HUES64 (cell line): ENCODE results near the gene NMB.
"Not testable (repeated sequence)": the region's sequence is repeated elsewhere in the genome, so short reads cannot be mapped to it uniquely, and the experiment has no call there.

Experiments used
- H3K27ac ChIP-seq: 2 replicates; pipeline ENCODE4 v1.7.0; 2013; ENCODE audit warnings: low read depth, low read length, inconsistent platforms
- H3K27me3 ChIP-seq: 2 replicates; pipeline ENCODE4 v1.6.1; 2013; ENCODE audit warnings: mild to moderate bottlenecking, low read length; ENCODE audit not compliant: insufficient read depth
- H3K36me3 ChIP-seq: 2 replicates; pipeline ENCODE4 v1.6.1; 2013; ENCODE audit warnings: mild to moderate bottlenecking, low read length; ENCODE audit not compliant: insufficient read depth
- H3K4me1 ChIP-seq: 2 replicates; pipeline ENCODE4 v1.6.1; 2013; ENCODE audit warnings: mild to moderate bottlenecking, low read length, moderate library complexity; ENCODE audit not compliant: insufficient read depth
- H3K4me3 ChIP-seq: 2 replicates; pipeline ENCODE4 v1.5.1; 2013; ENCODE audit warnings: mild to moderate bottlenecking, low read length, moderate library complexity
- H3K9ac ChIP-seq: 2 replicates; pipeline ENCODE4 v1.6.1; 2013; ENCODE audit warnings: mild to moderate bottlenecking, low read depth, low read length
- H3K9me3 ChIP-seq: 2 replicates; pipeline ENCODE4 v1.6.1; 2013; ENCODE audit warnings: low read depth, low read length; ENCODE audit not compliant: insufficient read depth
- WGBS: fragments of 150-250, 120-280 bp; methylation state at CpG from one replicate; pipeline ENCODE4 v1.1.7; 2013; ENCODE audit warnings: missing lambda C conversion rate; 5-methylcytosine and 5-hydroxymethylcytosine counted together

NMB gene

GRCh38 chr15:84654689-84655453 lies 3.1 kb downstream of the NMB start:
- H3K36me3 ChIP-seq: peaks cover 26% of the 10 kb centered on the region

GRCh38 chr15:84653910-84654688 lies 3.9 kb downstream of the NMB start, which contains the start of gene WDR73:
TSS of gene WDR73 (minus strand) at chr15:84654283. CDS start at chr15:84654274, 9 bp downstream.
- Histone ChIP-seq H3K9ac (peak within 1 kb of the TSS; percentile 93), H3K9me3 (no peaks in the 10 kb centered on the region), H3K4me1 (0 out of 2 replicates have a peak, but pooled peaks cover 6% of the 10 kb centered on the region), H3K4me3 (peak within 1 kb of the TSS; percentile 93), H3K36me3 (peaks cover 33% of the 10 kb centered on the region), H3K27ac (peak within 1 kb of the TSS; percentile 75), H3K27me3 (peaks cover 24% of the 10 kb centered on the region)
- WGBS: under 1% methylated on average over 48 of the region's 49 CpGs

More at GRCh38 chr15:84654689-84655453, 3.1 kb downstream of the NMB start:
- Histone ChIP-seq H3K9ac (peak overlapping the region; percentile 93), H3K27ac (no peak overlapping the region), H3K9me3 (no peaks in the 10 kb centered on the region), H3K4me1 (0 out of 2 replicates have a peak, but pooled peaks cover 9% of the 10 kb centered on the region), H3K27me3 (peaks cover 24% of the 10 kb centered on the region), H3K4me3 (peak overlapping the region; percentile 93)
- WGBS: 19% methylated on average over 19 of the region's 19 CpGs

- WGBS: 32% methylated on average over 7 of the region's 7 CpGs
- no peaks in the 10 kb centered on the region for H3K9me3 ChIP-seq
Measured at GRCh38 chr15:84653584-84653909, 4.5 kb downstream of the NMB start.

GRCh38 chr15:84649706-84650105 lies 8.3 kb downstream of the NMB start:
- H3K36me3 ChIP-seq: peaks cover 75% of the 10 kb centered on the region
- H3K4me3 ChIP-seq: no peak overlapping the region
- no peak overlapping the region for H3K9ac ChIP-seq
- H3K27me3 ChIP-seq: no peaks in the 10 kb centered on the region
- WGBS: 98% methylated on average over 2 of the region's 2 CpGs
- no peaks in the 10 kb centered on the region for H3K4me1 ChIP-seq
- no peaks in the 10 kb centered on the region for H3K9me3 ChIP-seq
- no peak overlapping the region for H3K27ac ChIP-seq

More at GRCh38 chr15:84653584-84653909, 4.5 kb downstream of the NMB start:
- Histone ChIP-seq H3K27ac (peak overlapping the region; percentile 75), H3K4me1 (0 out of 2 replicates have a peak, but pooled peaks cover under 1% of the 10 kb centered on the region), H3K4me3 (peak overlapping the region; percentile 93), H3K36me3 (peaks cover 38% of the 10 kb centered on the region), H3K27me3 (peaks cover 24% of the 10 kb centered on the region), H3K9ac (peak overlapping the region; percentile 93)

GRCh38 chr15:84648539-84648938 lies 9.5 kb downstream of the NMB start:
- Histone ChIP-seq H3K9ac (no peak overlapping the region), H3K27ac (no peak overlapping the region), H3K27me3 (no peaks in the 10 kb centered on the region), H3K9me3 (no peaks in the 10 kb centered on the region), H3K4me1 (no peaks in the 10 kb centered on the region), H3K4me3 (no peak overlapping the region), H3K36me3 (peaks cover 85% of the 10 kb centered on the region)
- 94% methylated on average over 3 of the region's 3 CpGs for WGBS

GRCh38 chr15:84647726-84648125 lies 10.3 kb downstream of the NMB start:
- Histone ChIP-seq H3K36me3 (peaks cover 91% of the 10 kb centered on the region), H3K27me3 (no peaks in the 10 kb centered on the region), H3K27ac (no peak overlapping the region), H3K9ac (no peak overlapping the region), H3K4me3 (no peak overlapping the region), H3K9me3 (no peaks in the 10 kb centered on the region), H3K4me1 (no peaks in the 10 kb centered on the region)

GRCh38 chr15:84645997-84646396 lies 12.0 kb downstream of the NMB start:
- Histone ChIP-seq H3K27ac (no peak overlapping the region), H3K9ac (no peak overlapping the region), H3K27me3 (no peaks in the 10 kb centered on the region), H3K9me3 (no peaks in the 10 kb centered on the region), H3K36me3 (peaks cover 89% of the 10 kb centered on the region), H3K4me3 (no peak overlapping the region), H3K4me1 (no peaks in the 10 kb centered on the region)
- WGBS: 94% methylated on average over 10 of the region's 10 CpGs

- H3K4me3 ChIP-seq: no peak overlapping the region
- H3K9me3 ChIP-seq: no peaks in the 10 kb centered on the region
- peaks cover 89% of the 10 kb centered on the region for H3K36me3 ChIP-seq
- H3K9ac ChIP-seq: no peak overlapping the region
- no peaks in the 10 kb centered on the region for H3K27me3 ChIP-seq
- 96% methylated on average over 10 of the region's 10 CpGs for WGBS
- no peak overlapping the region for H3K27ac ChIP-seq
- no peaks in the 10 kb centered on the region for H3K4me1 ChIP-seq
Measured at GRCh38 chr15:84645496-84645895, 12.5 kb downstream of the NMB start.

- Histone ChIP-seq H3K4me3 (no peak overlapping the region), H3K27ac (no peak overlapping the region), H3K4me1 (no peaks in the 10 kb centered on the region), H3K9me3 (no peaks in the 10 kb centered on the region), H3K36me3 (peaks cover 88% of the 10 kb centered on the region), H3K9ac (no peak overlapping the region), H3K27me3 (no peaks in the 10 kb centered on the region)
- 96% methylated on average over 6 of the region's 6 CpGs for WGBS
Measured at GRCh38 chr15:84643838-84644237, 14.2 kb downstream of the NMB start.

- not testable (repeated sequence) for H3K27ac ChIP-seq, H3K4me3 ChIP-seq, H3K9ac ChIP-seq, H3K27me3 ChIP-seq, H3K4me1 ChIP-seq, H3K9me3 ChIP-seq
- peaks cover 76% of the 10 kb centered on the region for H3K36me3 ChIP-seq
- WGBS: 48% methylated on average over 2 of the region's 2 CpGs
Measured at GRCh38 chr15:84642640-84643039, 15.4 kb downstream of the NMB start.

- H3K36me3 ChIP-seq: peaks cover 68% of the 10 kb centered on the region
- H3K27ac ChIP-seq, H3K9ac ChIP-seq, H3K27me3 ChIP-seq, H3K4me1 ChIP-seq, H3K9me3 ChIP-seq, H3K4me3 ChIP-seq: not testable (repeated sequence)
- 94% methylated on average over 9 of the region's 9 CpGs for WGBS
Measured at GRCh38 chr15:84641871-84642270, 16.1 kb downstream of the NMB start.
